ENCODE data around the gene SHTN1. TPM values are rescaled to one million over a fixed set of nuclear protein-coding genes. Genes with fewer than 3 reads are reported as not detected.

The SHTN1 gene
- total RNA-seq, 2 donors from 2014 or later = 19.7 to 45.8 TPM

DNA sequence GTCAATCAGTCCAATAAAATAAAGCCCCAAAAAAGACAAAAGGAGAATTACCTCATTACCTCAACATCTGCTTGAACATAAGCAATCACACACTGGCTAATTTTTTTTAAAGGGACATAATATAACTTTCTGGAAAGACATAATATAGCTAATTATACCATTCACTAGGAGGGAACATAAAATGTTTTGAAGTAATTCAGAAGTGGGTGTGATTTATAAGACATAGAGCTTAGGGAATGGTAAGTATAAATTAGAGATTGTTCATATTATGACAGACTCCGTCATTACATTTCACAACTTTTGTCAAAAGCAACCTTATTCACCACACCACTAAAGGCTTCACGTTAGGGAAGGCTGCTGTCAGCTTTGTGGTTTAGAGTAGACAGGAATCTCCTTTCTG is 3.8 kb downstream of the SHTN1 start:
- H3K27ac ChIP-seq = no peak overlapping the region
- WGBS = 85% methylated on average over 2 of the region's 2 CpGs
- no peaks in the 10 kb centered on the region for H3K36me3 ChIP-seq
- intact Hi-C loops (cut with DNase I) = no loop called here
- DNase-seq (ENCODE audit: low spot score) = no peak
- no peaks in the 10 kb centered on the region for H3K4me1 ChIP-seq (replicated peaks)
- no peak overlapping the region for H3K4me3 ChIP-seq
- no peaks in the 10 kb centered on the region for H3K9me3 ChIP-seq
- TF ChIP-seq POLR2A (IDR thresholded peaks at IDR 0.05) (no peak), POLR2AphosphoS5 (IDR thresholded peaks at IDR 0.05) (no peak)
- TF ChIP-seq, protein P1, sequence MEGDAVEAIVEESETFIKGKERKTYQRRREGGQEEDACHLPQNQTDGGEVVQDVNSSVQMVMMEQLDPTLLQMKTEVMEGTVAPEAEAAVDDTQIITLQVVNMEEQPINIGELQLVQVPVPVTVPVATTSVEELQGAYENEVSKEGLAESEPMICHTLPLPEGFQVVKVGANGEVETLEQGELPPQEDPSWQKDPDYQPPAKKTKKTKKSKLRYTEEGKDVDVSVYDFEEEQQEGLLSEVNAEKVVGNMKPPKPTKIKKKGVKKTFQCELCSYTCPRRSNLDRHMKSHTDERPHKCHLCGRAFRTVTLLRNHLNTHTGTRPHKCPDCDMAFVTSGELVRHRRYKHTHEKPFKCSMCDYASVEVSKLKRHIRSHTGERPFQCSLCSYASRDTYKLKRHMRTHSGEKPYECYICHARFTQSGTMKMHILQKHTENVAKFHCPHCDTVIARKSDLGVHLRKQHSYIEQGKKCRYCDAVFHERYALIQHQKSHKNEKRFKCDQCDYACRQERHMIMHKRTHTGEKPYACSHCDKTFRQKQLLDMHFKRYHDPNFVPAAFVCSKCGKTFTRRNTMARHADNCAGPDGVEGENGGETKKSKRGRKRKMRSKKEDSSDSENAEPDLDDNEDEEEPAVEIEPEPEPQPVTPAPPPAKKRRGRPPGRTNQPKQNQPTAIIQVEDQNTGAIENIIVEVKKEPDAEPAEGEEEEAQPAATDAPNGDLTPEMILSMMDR (IDR thresholded peaks at IDR 0.05) = no peak
- no peaks in the 10 kb centered on the region for H3K27me3 ChIP-seq (replicated peaks; ENCODE audit: insufficient read depth)

DNA sequence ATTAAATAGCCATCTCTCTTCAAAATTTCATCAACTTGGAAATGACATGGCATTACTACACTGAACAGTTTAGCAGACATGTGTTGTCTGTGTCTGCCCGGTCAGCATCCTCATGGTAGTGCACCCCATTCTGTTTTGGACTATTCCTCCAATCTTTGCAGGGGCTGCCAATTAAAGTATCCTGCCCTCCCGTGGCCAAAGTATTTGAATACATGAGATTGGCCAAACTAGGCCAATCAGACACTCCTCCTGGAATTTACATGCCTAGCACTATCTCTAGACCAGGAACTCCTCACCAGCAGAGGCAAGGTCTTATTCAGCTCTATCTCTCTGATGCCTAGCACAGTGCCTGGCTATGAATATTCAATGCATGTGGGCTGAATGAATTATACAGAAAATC is 4.4 kb downstream of the SHTN1 start:
- Histone ChIP-seq H3K4me3 (no peak overlapping the region), H3K4me1 (replicated peaks) (no peaks in the 10 kb centered on the region), H3K27ac (no peak overlapping the region), H3K36me3 (no peaks in the 10 kb centered on the region), H3K27me3 (replicated peaks; ENCODE audit: insufficient read depth) (no peaks in the 10 kb centered on the region), H3K9me3 (no peaks in the 10 kb centered on the region)
- no peak for DNase-seq (ENCODE audit: low spot score)
- 82% methylated on average over 2 of the region's 2 CpGs for WGBS
- intact Hi-C loops (cut with DNase I) = no loop called here
- TF ChIP-seq, protein P1 (IDR thresholded peaks at IDR 0.05) = no peak
- TF ChIP-seq POLR2AphosphoS5 (IDR thresholded peaks at IDR 0.05) = no peak
- TF ChIP-seq POLR2A (IDR thresholded peaks at IDR 0.05) = no peak

- no peak overlapping the region for H3K27ac ChIP-seq
- intact Hi-C loops (cut with DNase I) = no loop called here
- WGBS = 94% methylated on average over 4 of the region's 4 CpGs
- DNase-seq (ENCODE audit: low spot score) = no peak
- no peak overlapping the region for H3K4me3 ChIP-seq
- no peaks in the 10 kb centered on the region for H3K27me3 ChIP-seq (replicated peaks; ENCODE audit: insufficient read depth)
- H3K36me3 ChIP-seq = no peaks in the 10 kb centered on the region
- TF ChIP-seq, protein P1 (IDR thresholded peaks at IDR 0.05) = no peak
- TF ChIP-seq POLR2AphosphoS5 (IDR thresholded peaks at IDR 0.05) (no peak), POLR2A (IDR thresholded peaks at IDR 0.05) (no peak)
- no peaks in the 10 kb centered on the region for H3K4me1 ChIP-seq (replicated peaks)
- no peaks in the 10 kb centered on the region for H3K9me3 ChIP-seq
Observed at GRCh38 chr10:116998172-116998571, 6.8 kb downstream of the SHTN1 start.

DNA sequence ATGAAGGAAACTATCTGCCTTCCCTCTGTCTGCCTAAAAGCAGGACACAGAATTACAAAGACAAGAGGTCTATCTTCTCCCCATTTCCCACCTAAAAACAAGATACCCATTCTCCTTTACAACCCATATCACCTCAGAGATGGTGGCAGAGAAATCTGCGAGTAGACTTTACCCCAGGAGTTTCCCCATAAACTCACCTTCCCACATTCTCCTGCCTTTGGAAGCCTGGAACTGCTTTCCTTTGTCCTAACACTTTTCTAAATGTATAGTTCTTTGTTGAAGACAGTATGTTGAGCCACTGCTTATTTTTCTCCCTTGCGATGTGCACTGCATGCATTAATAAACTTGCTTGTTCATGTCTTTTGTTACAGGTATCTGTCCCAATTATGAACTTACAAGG is 8.0 kb downstream of the SHTN1 start:
- Histone ChIP-seq H3K27ac (no peak overlapping the region), H3K36me3 (no peaks in the 10 kb centered on the region), H3K4me1 (replicated peaks) (no peaks in the 10 kb centered on the region), H3K27me3 (replicated peaks; ENCODE audit: insufficient read depth) (no peaks in the 10 kb centered on the region), H3K9me3 (no peaks in the 10 kb centered on the region), H3K4me3 (no peak overlapping the region)
- DNase-seq (ENCODE audit: low spot score) = no peak
- TF ChIP-seq POLR2AphosphoS5 (IDR thresholded peaks at IDR 0.05) = no peak
- TF ChIP-seq, protein P1 (IDR thresholded peaks at IDR 0.05) = no peak
- no peak for TF ChIP-seq POLR2A (IDR thresholded peaks at IDR 0.05)
- intact Hi-C loops (cut with DNase I) = no loop called here
- 100% methylated on average over 2 of the region's 2 CpGs for WGBS

- Histone ChIP-seq H3K4me3 (no peak overlapping the region), H3K36me3 (no peaks in the 10 kb centered on the region), H3K9me3 (no peaks in the 10 kb centered on the region), H3K27me3 (replicated peaks; ENCODE audit: insufficient read depth) (no peaks in the 10 kb centered on the region), H3K27ac (no peak overlapping the region), H3K4me1 (replicated peaks) (no peaks in the 10 kb centered on the region)
- intact Hi-C loops (cut with DNase I) = no loop called here
- WGBS = 93% methylated on average over 3 of the region's 3 CpGs
- no peak for DNase-seq (ENCODE audit: low spot score)
- TF ChIP-seq POLR2A (IDR thresholded peaks at IDR 0.05) = no peak
- TF ChIP-seq, protein P1 (IDR thresholded peaks at IDR 0.05) = no peak
- TF ChIP-seq POLR2AphosphoS5 (IDR thresholded peaks at IDR 0.05) = no peak
Observed at GRCh38 chr10:116995648-116996047, 9.3 kb downstream of the SHTN1 start.
